HEK293 (cell line): ENCODE measurements around the gene BTBD9.

Experiments
- CTCF ChIP-seq: fragments of 450-650 bp; formaldehyde crosslinking; IDR thresholded peaks from 2 replicates; pipeline ENCODE4 v1.5.1; 2016; ENCODE audit warnings: missing biosample characterization, missing genetic modification characterization
- OVOL3 ChIP-seq: fragments of 450-650 bp; formaldehyde crosslinking; IDR thresholded peaks from 2 replicates; pipeline ENCODE4 v1.5.1; 2016; ENCODE audit warnings: missing biosample characterization, missing genetic modification characterization
- YY1 ChIP-seq: fragments of 450-650 bp; formaldehyde crosslinking; IDR thresholded peaks from 2 replicates; pipeline ENCODE4 v1.5.1; 2018; ENCODE audit warnings: missing biosample characterization, missing genetic modification characterization
- ZBTB8A ChIP-seq: fragments of 450-650 bp; formaldehyde crosslinking; IDR thresholded peaks from 2 replicates; pipeline ENCODE4 v1.5.1; 2016; ENCODE audit warnings: missing biosample characterization, missing genetic modification characterization
- ZNF24 ChIP-seq: fragments of 450-650 bp; formaldehyde crosslinking; IDR thresholded peaks from 2 replicates; pipeline ENCODE4 v1.5.1; 2016; ENCODE audit warnings: missing biosample characterization, missing genetic modification characterization
- ZNF398 ChIP-seq: fragments of 450-650 bp; formaldehyde crosslinking; IDR thresholded peaks from 2 replicates; pipeline ENCODE4 v1.5.1; 2017; ENCODE audit warnings: missing biosample characterization, missing genetic modification characterization
- TF ChIP-seq, protein P1 (sequence below): fragments of 450-650 bp; formaldehyde crosslinking; IDR thresholded peaks from 2 replicates; pipeline ENCODE4 v1.5.1; 2016; ENCODE audit warnings: missing biosample characterization, missing genetic modification characterization

DNA sequence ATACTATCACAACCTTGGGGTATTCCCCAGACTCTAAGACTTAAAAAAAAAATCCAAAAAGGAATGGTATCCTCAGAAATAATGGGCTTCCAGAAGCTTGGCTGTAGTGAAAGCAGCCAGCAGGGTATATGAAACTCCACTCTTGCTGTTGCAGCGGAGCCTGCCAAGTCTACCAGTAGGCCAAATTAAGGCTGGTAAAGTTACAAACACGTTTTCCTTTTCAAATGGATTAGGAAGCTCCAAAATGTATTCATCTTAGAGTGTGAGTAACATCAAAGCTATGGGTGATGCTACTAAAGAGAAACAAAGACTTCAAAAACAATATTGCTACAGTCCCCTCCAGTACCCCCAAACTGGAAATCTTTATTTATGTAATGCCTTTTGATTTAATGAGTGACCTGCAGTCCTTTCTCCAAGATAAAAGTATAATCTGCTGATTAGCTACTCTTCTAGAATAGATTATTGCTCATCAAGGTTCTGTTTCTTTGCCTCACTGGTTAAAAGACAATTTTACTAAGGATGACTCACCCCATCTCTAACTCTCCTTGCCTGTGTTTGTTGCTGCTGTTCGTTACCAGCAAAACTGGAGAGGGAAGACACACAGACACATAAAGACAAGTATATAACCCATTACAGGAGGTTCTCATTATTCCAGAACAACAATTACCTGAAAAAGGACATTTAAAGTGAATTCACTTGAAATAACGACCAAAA, 84.9 kb downstream of the BTBD9 start:
- TF ChIP-seq CTCF (tag by site-specific recombination) (no peak), ZNF398 (tag by site-specific recombination) (no peak), OVOL3 (tag by site-specific recombination) (no peak), ZBTB8A (tag by site-specific recombination) (no peak), ZNF24 (tag by site-specific recombination) (no peak), YY1 (tag by site-specific recombination) (no peak)
- TF ChIP-seq, protein P1, sequence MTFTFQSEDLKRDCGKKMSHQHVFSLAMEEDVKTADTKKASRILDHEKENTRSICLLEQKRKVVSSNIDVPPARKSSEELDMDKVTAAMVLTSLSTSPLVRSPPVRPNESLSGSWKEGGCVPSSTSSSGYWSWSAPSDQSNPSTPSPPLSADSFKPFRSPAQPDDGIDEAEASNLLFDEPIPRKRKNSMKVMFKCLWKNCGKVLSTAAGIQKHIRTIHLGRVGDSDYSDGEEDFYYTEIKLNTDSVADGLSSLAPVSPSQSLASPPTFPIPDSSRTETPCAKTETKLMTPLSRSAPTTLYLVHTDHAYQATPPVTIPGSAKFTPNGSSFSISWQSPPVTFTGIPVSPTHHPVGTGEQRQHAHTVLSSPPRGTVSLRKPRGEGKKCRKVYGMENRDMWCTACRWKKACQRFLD (tag by site-specific recombination) = no peak
